ENCODE results near the gene PSMA7.

PSMA7 gene

DNA sequence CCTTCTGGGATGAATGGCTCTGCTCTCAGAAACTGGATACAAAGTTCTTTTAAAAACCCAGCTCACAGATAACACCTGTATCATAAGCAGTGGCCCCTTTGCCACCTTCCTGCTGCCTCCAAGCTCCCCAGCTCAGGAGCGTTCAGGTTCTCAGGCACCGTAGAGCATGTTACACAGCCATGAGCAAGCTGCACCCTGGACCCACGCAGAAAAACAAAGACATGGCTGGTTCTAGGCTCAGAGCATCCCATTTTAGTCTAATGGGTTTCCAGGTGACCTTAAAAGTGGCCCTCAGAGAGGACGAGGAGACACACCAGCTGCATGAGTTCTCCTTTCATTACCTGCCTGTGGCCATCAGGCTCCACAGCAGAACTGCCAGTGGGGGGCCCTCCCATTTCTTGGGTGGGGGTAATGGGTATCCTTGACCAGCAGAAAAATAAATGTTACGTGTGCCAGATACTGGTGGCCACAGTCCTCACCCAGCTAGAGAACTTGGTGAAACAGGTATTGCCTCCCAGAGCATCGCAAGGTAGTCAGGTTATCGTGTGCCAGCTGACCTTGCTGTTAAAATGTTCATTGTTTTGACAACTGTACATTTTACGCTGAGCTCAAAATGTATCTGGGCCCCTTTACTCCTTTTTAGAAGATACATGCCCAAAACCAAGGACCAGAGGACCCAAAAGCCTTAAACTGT lies 7.5 kb downstream of the PSMA7 start:
- DNase-seq = no peak

DNA sequence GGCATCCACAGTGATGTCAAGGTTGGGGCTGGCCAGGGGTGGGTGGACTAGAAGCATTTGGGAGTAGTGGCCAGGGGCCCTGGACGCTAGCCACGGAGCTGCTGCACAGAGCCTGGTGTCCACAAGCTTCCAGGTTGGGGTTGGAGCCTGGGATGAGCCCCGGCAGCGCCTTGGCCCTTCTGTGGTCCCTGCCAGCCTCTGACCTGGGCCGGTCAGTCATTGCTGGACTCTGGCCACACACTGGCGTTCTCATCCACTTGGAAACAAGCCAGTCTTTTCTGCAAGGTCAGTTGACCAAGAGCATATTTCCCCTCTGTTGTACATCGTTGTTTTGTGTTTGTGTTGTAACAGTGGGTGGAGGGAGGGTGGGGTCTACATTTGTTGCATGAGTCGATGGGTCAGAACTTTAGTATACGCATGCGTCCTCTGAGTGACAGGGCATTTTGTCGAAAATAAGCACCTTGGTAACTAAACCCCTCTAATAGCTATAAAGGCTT lies 8.4 kb downstream of the PSMA7 start:
- peak in 2 of 3 donors; percentile 14 to 26 for DNase-seq

DNA sequence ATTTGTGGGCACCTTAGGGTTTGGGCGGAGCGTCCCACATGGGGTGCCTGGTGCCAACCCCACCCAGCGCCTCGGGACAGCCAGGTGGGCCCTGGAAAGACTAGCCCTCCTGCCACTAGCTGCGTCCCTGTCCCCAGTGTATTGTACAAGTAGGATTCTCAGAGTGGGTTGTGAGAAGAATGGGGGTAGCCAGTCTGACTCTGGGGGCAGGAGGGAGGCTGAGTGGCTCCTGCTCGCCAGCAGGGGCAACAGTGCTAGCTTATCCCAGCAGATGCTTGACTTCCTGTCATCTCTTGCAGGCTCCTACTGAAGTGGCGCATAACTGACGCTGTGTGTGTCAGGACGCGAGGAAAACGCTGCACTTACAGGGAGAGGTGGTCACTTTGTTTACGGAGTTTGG lies 9.3 kb downstream of the PSMA7 start:
- no peak for DNase-seq

DNA sequence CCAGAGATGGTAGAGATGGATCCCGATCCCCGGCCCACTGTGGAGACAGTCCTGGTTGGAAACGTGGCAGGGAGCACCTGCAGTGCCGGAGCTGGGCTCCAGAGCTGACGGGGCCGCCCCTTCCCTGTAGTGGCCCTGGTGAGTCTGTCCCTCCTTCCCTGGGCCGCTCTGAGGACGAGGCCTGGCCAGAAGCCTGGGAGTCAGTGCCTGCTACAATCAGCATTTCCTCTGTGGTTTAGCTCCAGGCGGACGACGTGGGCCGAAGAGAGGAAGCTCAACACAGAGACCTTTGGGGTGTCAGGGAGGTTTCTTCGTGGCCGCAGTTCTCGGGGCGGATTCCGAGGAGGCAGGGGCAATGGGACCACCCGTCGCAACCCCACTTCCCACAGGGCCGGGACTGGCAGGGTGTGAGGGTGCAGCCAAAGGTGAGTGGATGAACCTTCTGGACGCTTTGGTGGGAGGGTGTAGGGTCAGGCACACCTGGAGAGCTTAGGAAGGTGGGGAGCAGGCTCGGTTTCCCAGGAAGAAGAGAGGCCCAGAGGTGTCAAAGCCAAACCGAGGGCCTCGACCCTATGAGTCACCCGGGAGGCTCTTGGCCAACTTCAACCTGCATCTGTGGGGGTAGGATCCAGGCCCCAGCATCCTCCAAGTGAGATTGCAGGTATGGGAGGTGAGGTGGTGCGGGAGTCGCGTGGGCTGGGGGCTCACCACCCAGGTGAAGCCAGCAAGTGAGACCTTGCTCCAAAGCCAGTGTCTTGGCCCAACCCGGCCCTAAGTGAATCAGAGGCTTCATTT lies 9.9 kb downstream of the PSMA7 start:
- DNase-seq = peak; percentile 78 to 84 (median 81)

DNA sequence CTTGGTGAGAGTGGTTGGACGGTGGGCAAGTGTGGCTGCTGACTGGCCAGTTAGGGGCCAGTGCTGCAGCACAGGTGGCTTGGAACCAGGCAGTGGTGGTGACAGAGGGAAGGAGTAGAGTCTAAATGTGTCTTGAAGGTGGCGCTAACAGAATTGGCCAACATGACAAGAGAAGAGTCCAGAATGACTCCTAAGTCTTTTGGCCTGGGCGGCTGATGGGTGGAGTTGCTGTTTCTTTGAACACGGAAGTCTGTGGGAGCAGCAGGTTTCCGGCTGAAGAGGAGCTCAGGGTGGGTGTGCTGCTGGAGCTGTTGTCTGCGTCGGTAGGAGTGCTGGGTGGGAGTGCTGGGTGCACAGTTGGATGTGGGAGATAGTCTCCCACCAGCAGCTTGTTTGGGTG lies 10.8 kb downstream of the PSMA7 start:
- peak; percentile 42 to 49 (median 45) for DNase-seq

DNA sequence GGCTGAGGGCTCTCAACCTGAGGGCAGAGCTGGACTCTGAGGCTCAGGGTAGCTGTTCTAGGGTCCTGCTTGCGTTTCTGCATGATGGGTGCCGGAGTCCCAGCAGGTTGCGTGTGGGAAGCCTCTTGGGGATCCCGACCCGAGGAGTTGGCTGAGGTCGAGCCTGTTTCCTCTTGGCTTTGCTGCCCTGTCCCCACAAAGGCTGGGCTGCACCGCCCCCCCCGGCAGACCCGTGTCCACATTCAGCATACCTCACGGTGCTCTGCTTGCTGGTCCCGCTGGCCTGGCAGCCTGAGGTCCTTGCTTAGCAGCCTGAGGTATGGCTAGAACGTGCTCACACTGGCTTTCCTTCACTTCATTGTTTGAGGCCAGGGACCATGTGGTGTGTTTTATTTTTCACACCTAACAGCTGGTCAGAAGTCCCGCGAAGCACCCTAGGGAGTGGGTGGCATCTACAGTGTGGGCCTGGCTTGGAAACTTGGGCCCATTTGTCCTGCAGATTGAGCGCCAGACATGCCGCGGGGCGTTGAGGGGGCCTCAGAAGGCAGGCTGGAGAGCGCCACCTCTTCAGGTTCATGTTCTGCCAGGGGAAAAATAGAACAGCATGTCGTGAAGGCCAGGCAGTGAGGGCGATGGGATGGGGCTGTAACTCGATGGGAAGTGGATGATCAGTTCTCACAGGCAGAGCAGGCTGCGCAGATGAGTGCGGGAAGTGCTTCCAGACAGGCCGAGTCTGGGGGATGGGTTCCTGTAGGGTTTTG lies 11.5 kb downstream of the PSMA7 start:
- DNase-seq = no peak

DNA sequence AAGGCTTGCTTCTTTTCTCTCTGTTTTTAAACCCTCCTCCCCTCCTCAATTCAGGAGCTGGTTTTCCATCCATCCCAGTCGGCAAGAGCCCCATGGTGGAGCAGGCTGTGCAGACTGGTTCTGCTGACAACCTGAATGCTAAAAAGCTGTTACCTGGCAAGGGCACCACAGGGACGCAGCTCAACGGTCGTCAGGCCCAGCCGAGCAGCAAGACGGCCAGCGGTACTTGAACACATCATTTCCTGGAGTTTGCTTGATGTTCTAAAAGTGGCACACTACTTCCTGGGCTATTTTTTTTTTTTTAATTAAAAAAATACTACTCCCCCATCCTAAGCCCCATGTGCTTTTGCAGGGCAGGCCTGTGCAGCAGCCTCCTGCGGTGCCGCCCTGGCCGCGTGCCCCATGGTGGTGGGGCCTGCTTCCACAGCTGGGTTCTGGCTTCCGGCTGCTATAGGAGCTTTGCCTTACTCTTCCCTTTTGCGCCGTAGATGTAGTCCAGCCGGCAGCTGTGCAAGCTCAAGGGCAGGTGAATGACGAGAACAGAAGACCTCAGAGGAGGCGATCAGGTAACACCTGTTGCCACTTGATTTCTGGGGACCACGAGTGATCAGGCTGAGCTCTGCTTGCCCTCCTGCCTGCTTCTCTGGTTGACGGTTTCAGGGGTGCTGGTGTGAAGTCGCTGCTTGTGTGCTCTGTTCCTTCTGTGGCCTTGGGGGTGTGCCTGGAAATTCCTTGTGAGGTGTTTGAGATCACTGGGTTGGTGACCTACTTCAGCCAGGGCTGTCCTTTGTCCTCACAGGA lies 13.3 kb downstream of the PSMA7 start:
- DNase-seq = no peak

DNA sequence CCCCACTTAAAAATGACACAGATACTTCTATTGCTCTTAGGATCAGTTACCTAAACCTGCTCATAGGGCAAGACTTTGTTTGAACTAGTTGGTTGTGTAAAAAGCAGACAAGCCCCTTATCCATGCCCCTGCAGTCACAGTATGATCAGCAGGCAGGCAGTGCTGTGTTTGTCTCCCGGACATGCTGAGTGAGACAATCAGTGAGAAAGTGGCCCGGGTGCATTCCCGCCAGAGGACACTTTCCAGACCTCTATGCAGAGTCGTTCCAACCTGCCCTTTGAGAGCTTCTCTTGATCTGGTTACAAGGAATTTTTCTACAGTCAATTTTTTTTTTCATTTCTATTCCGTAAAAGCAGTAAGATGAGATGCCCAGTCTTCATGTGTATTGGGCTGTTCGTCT lies 14.7 kb downstream of the PSMA7 start:
- DNase-seq = no peak

DNA sequence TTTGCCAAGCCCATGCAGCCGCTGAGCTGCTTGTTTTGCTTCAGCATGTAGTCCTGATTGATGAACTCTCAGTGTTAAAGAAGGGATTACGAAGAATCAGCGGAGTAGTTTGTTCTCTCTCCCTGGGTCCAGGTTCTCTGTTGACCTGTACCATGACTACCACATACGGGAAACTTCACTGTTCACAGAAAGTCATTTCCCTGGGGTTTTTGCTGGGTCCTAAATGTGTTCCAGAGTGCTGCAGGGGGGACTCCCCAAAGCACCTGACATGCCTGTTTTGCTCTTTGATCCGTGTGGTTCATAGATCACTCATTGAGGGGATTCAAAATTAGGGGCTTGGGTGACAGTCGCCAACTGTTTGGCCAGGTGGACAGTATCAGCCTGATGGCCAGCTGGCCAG lies 15.4 kb downstream of the PSMA7 start:
- no peak for DNase-seq

DNA sequence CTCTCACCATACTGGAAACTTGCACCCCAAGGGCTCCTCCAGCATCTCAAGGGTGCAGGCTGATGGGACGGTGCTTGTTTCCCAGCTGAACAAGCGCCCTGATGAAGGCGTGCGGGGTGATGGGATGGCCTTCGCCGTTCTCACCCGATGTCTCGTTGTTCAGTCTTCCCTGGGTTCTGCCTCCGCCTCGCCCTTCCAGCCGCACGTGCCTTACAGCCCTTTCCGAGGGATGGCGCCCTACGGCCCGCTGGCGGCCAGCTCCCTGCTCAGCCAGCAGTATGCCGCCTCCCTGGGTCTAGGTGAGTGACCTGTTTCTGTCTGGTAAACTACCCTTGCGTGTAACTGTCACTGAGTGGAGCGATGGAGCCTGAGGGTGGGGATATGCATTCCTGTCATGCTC lies 17.1 kb downstream of the PSMA7 start:
- DNase-seq = no peak

DNA sequence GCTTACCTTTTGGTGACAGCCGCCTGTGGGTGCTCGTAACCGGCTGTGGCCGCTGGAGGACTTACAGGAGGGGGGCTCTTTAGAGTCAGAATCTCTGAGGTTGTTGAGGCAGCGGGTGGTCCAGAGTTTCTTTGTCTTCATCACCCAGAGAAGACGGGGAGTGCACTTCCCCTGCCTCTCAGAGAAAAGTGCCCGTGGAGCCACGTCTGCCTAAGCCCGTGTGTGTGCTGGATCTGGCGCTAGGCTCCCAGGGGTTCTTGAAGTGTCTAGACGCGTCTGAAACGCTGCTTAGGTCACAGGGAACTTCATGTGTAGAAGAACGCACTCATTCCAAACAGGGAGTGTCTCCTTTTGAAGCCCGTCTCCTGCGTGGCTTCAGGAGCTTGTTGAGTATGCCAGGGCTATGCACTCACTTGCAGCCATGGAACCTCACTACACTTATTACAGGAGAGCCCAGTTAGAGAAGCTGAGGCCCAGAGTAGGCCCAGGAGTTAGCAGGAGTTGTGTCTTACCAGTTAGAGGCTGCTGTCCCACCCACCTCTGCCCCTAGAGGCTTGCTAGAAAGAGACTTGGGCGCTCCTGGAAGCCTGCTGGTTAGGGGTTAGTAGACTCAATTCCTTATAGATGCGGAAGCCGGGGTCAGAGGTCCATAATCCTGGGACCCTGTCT lies 19.6 kb downstream of the PSMA7 start:
- DNase-seq = peak in 1 of 3 donors; percentile 24

DNA sequence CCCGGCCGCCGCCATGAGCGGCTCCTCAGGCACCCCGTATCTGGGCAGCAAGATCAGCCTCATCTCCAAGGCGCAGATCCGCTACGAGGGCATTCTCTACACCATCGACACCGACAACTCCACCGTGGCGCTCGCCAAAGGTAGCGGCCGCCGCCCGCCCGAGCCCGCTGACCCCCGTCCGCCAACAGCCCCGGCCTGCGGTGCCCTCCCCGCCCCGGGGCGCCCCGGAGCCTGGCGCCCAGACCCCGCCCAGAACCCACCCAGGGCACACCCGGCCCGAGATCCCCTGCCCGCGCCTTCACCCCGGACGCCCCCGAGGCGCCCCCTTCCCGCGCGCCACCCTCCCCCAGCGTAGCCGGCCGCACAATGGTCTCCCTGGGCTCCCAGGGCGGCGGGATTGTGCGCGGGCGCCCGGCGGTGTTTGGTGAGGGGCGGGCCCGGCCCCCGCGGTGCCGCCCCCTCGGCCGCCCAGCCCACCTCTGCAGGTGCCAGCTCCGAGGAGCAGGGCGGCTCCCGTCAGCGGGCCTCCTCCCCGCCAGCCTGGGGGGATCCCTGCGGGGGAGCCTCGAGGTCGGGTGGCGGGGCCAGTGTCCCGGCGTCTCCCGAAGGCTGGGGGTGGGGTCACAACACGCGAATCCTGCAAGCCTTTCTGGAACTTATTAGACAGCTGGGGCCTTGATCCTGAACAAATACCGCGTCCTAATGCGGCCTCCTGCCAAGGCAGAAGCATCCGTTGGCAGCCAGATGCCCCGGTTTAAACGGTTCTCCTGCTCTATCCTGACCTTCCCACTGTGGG lies 20.3 kb downstream of the PSMA7 start:
- DNase-seq = peak in 1 of 3 donors; percentile 36

DNA sequence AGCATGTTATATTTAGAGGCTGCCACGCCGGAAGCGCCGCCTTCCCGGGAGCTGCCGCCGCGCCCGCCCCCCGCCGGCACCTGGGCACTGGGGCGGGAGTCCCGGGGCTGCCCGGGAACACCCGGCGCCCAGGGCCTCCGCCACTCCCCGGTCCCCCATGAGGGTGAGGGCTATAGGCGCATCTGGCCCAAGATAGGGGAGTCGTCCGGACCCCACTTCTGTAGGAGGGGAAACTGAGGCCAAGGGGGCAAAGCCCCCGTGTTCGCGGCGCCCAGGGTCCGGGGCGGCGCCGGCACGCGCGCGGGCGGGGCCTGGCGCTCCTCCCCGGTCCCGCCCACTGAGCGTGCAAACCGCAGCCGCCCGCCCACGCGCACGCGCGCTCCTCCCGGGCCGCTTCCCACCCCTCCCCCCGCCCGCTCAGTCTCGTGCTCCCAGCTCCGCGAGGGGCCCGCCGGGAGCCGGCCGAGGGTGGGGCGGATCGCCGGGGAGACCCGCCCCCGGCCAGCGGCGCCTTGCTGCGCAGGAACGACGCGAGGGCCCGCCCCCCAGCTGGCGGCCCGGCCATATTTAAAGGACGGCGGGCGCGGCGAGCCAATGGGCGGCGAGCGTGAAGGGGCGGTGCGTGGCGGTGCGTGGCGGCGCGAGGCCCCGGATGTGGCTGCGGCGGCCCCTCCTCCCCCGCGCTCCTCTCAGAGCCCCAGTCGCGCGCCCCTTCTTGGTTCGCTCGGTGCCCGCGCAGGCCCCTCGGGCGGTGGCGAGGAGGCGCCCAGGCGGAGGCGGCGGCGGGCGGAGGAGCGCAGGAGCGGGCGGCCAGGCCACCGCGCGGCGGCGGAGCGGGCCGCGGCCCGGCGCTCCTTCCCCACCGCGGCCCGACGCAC lies 21.2 kb downstream of the PSMA7 start, which contains the start of gene LSM14B:
LSM14B (plus strand) TSS at position 700 of the 878 bp plus-strand sequence. CDS start 192 bp downstream, outside the sequence.
- peak; percentile 98 to 100 (median 99) for DNase-seq

DNA sequence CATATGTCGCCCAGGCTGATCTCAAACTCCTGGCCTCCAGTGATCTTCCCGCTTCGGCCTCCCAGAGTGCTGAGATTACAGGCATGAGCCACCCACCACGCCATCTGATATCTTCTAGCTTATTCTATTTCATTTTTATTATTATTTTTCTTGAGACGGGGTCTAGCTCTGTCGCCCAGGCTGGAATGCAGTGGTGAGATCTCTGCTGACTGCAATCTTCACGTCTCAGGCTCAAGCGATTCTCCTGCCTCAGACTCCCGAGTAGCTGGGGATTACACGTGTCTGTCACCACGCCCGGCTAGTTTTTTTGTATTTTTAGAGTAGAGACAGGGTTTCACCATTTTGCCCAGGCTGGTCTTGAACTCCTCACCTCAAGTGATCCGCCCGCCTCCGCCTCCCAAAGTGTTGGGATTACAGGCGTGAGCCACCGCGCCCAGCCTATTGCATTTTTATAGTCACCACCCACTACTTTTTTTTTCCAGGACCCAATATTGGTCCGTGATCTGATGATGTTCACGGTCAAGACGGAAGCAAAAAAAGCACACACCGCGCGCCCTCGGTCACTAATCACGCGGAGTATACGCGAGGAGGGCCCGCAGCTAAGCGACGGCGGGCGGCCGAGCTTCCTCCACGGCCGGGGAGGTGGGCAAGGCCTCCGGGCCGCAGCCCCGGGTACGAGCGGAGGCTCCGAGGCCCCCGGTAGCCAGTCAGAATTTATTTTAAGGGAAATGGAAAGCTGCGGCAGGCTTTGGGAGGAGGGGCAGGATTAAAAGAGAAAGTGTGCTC lies 22.0 kb downstream of the PSMA7 start:
- DNase-seq = peak; percentile 73 to 82 (median 78)

DNA sequence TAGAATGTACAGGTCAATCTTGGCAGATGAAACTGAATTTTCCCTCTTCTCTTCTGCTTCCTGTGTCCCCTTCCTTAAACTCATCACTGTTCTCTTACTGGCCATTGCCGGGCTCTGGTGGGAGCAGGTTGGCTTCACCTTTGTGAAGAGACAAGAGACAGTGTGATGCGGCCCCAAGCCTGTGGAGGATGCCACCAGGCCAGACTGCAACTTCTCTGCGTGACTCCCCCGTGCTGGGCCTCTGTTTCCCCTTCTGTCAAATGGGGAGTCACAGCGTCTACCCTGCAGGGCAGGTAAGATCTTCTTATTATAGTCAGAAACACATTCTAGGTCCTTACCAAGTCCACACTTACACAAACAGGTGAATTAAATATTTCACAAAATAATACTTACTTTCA lies 22.8 kb downstream of the PSMA7 start:
- DNase-seq = no peak

DNA sequence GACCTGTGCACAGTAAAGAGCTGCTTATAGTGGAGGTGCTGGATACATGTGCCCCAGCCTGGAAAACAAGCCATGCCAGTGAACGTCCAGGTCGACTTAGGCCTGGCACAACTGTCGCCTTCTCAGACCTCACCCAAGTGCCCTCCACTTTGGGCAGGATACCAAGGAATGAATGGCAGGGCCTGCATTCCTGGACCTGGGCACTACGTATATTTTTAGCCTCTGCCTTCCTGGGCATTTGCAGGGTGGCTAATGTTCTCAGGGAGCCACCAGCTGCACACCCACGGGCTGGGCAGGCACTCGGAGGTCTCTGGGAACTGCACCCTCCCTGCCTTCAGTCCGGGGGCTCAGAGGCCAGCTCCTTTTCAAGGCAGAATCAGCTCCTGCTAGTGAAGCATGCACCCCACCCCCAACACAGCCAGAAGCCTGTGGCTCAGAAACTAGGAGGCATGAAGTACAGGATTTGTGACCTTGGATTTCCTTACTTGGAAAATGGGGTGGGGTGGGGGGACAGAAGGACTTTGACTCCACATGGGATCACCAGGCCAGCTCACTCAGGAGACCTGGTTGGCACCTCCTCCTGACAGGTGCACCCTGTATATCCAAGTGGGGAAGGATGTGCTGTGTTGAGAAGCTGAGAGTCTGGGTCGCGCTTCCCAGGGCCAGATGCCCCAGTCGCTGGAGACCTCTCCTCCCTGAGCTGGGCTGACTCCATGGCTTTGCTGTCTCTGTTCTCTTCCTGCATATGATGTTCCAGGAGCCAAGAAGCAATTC lies 23.4 kb downstream of the PSMA7 start:
- DNase-seq = no peak

DNA sequence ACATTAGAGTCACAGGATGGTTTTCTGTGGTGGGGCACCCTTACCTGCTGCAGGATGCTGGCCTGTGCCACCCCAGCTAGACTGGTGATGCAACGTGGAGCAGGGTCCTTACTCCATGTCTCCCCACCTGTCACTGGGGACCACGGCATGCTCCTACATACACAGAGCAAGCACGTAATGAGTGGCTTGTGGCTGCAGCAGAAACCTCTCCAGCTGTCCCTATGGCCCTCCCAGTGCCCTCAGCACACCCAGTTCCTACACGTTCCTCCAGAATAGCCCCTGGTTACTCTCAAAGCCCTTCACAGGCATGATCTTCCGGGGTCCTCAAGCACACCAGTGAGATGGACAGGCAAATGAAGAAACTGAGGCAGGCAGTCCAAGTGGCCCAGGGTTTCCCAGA lies 24.1 kb downstream of the PSMA7 start:
- no peak for DNase-seq
